Right renal cortex interstitium (tissue), 3 donors: ENCODE measurements around the gene PRAMEF9. TPM values are rescaled to one million over a fixed set of nuclear protein-coding genes. Genes with fewer than 3 reads are reported as not detected.
"Not testable (repeated sequence)": the region's sequence is repeated elsewhere in the genome, so short reads cannot be mapped to it uniquely, and the experiment has no call there.

Experiments used
- DNase-seq, 3 donors: peaks; one replicate each; pipeline ENCODE4 v3.0.0-alpha.2; 2013; ENCODE audit warnings: low read depth in 3 of 3, low spot score in 2 of 3
- polyA plus RNA-seq, 3 donors: library from polyadenylated mRNA; unstranded; fragments of 120-200 nt; gene quantifications; one replicate each; pipeline ENCODE4 v1.2.1, GENCODE V29; 2013; ENCODE audit not compliant: insufficient read length in 3 of 3

PRAMEF9 gene
- polyA plus RNA-seq, result not detected

DNA sequence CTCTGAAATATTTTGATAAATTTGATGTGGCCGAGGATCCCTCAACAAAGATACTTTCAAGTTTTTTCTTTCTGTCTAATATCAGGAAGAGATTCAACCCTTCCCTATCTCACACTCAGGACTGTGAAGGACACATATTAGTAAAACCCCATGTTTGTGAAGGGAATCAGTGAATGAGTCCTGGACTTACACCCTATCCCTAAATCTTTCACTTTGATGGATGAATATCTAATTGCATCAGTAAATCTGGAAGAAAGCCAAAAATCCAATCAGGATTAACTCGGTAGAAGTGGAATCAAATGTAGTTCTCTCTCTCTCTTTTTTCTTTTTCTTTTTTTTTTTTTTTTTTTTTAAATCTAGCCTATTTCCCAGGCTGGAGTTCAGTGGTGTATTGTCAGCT, at the start of gene PRAMEF9:
Gene PRAMEF9, plus strand, starts transcription at position 301 of the 400 bp plus-strand sequence. CDS start 3,433 bp downstream, outside the sequence.
- not testable (repeated sequence) for DNase-seq

DNA sequence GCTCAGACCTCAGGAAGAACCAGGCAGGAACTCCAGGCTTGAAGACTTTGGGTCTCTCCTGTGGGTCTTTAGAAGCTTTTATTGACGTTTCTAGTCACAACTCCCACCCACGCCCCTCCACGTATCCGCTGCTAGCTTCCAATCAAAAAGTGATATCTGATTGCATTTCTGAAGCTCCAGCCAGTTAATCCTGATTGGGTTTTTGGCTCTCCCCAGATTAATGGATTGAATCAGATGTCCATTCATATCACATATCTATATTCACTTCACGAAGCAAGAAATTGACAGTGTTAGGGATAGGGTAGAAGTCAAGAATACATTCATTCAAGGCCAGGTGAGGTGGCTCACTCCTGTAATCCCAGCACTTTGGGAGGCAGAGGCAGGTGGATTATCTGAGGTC, 15.7 kb upstream of the PRAMEF9 start, which contains the start of gene PRAMEF26:
Gene PRAMEF26, minus strand, starts transcription at position 101 of the 400 bp plus-strand sequence. CDS start 2,914 bp downstream, outside the sequence.
- not testable (repeated sequence) for DNase-seq

DNA sequence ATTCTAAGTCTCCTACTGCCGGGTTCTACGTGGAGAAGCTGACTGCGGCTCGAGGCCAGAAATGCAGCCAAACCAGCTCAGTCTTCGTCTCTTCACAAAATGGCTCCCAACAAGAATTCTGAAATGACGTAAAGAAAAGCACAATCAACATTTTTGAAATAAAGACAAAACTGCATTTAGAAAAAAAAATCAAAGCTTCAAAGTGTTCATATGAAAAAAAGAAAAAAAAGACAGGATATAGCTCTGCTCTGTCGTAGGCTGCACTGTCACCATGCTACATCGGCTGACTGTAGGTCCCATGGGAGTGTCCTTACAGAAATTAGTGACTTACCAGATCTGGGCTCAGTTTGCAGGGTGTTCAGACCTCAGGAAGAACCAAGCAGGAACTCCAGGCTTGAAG, 6.1 kb upstream of the PRAMEF9 start, which contains the start of gene HNRNPCL4:
Gene HNRNPCL4, minus strand, starts transcription at position 101 of the 400 bp plus-strand sequence. CDS start 164 bp downstream, outside the sequence.
- DNase-seq, result not testable (repeated sequence)

DNA sequence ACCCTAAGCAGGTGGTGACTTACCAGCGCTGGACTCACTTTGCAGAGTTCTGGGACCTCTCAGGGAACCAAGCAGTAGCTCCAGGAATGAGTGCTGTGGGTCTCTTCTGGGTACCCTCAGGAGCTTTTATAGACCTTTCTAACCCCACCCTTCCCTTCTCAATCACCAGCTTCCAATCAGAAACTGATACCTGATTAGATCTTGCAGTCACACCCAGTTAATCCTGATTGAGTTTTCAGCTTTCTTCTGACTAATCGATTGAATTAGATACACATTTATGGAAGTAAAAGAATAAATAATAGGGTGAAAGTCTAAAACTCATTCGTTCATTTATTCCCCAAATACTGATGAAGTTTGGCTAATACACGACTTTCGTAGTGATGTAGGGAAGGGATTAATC, 29.7 kb downstream of the PRAMEF9 start, which contains the start of gene PRAMEF13:
Gene PRAMEF13, minus strand, starts transcription at position 101 of the 400 bp plus-strand sequence. CDS start 1,820 bp downstream, outside the sequence.
- DNase-seq, result not testable (repeated sequence)

DNA sequence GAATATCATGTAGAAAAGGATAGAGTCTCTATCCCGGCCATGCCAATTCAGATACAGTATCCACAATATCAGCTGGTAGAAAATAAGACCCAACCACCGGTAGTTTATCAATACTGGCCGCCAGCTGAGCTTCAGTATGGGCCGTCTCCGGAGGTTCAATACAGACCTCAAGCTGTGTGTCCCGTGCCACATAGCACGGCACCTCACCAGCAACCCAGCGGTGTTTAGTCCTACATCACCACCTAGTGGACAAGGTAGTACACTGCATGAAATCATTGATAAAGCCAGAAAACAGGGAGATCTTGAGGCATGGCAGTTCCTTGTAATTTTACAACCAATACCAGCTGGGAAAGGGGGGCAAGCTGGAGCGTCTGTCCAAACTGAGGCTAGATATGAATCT, 37.1 kb downstream of the PRAMEF9 start:
- DNase-seq, result not testable (repeated sequence)

DNA sequence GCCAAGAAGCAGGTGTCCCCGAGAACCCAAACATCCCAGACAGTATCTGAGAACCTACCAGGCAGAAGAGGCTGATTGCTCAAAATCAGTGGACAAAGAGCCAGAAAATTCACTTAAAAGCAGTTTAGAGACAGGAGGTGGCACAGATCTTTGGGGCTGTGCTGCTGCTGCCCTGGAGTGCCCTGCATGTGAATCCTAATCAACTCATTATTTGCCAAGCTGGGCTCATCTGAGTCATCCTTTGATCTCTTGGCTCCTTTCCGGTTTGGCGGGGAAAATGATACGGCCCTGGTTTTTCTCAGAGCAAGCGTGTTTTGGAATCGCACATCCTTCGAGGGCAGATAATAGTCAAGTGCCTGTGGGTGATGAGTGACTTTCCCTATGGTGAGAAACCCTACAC, 45.0 kb downstream of the PRAMEF9 start:
- DNase-seq, result not testable (repeated sequence)

DNA sequence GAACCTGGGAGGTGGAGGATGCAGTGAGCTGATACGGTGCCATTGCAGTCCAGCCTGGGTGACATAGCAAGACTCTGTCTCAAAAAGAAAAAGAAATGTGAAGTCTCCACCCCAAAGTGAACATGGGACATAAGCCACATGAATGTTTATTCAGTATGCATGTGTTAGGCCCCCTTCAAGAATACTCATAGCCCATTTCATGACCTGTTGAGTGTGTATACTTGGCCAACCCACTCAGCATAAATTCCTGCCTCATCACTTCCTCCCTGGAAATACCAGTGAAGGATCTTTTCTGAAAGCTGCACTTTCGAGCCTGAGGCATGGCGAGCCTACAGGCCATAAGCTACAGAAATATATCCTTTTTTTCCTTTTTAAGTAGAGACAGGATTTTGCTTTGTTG, 47.6 kb downstream of the PRAMEF9 start:
- DNase-seq, result not testable (repeated sequence)

DNA sequence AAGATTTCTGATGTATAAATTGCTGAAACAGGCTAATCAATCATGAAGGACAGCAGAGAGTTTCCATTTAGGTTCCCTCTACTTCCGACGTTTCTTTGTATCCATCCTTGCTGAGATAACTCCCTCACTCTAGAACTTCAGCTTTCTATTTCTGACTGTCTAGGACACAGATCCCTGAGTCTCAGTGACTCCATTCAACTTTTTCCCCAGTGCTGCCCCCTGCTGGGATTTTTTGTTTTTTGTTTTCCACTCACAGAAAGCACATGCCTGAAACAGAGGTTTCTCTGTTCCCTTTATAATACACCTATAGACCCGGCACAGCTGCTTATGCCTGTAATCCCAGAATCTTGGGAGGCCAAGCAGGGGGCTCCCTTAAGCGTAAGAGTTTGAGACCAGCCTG, 51.1 kb downstream of the PRAMEF9 start:
- not testable (repeated sequence) for DNase-seq

DNA sequence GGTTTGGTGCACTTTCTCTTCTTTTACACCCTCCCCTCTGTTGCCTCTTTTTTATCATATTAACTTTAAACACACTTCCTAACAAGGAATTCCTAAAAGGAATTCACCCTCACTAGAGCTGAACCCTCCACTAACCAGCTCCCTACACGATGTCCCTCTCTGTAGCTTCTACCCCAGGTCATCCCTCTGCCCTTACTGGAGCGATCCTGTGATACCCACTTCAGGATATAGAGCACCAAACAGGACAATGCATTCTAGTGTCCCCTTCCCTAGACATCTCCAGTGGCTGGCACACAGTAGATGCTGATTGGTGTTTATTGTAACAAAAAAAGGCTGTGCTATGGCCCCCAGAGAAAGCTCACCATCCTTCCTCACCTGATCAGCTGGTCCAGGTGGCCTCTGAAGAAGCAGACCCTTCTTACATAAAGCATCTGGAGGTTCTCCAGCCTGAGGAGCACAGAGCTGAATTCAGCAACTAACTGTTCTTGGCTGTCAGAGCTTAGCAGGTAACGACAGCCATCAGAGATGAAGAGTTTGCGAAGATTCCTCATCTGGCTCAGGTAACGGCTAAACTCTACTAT, 52.9 kb downstream of the PRAMEF9 start:
- no peak for DNase-seq

DNA sequence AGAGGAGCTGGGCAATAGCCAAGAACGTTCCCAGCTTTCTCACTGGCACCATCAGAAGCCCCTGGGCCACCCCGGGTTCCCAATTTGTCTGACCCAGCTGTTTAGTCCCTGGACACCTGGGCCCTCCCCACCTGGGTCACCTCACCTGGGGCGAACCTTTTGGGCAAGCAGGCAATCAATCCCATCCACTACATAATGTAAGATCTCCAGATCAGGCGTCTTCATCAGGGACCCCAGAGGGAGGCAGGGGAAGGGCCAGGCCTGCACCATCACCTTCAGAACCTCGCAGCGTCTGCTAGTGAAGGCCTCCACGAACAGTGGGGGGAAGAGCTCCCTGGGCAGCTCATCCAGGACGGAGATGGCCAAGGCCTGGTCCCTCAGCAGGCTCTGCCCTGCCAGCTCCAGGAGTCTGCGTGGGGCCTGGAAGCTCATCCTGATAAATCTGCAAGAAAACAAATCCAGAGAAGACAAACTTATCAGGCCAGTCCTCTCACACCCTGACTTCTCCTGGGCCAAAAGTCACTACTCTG, 54.1 kb downstream of the PRAMEF9 start, which contains the start of gene PRAMEF18:
Gene PRAMEF18, minus strand, starts transcription at position 480 of the 530 bp plus-strand sequence. Its CDS starts 48 bp downstream, at position 432.
- DNase-seq, result not testable (repeated sequence)

DNA sequence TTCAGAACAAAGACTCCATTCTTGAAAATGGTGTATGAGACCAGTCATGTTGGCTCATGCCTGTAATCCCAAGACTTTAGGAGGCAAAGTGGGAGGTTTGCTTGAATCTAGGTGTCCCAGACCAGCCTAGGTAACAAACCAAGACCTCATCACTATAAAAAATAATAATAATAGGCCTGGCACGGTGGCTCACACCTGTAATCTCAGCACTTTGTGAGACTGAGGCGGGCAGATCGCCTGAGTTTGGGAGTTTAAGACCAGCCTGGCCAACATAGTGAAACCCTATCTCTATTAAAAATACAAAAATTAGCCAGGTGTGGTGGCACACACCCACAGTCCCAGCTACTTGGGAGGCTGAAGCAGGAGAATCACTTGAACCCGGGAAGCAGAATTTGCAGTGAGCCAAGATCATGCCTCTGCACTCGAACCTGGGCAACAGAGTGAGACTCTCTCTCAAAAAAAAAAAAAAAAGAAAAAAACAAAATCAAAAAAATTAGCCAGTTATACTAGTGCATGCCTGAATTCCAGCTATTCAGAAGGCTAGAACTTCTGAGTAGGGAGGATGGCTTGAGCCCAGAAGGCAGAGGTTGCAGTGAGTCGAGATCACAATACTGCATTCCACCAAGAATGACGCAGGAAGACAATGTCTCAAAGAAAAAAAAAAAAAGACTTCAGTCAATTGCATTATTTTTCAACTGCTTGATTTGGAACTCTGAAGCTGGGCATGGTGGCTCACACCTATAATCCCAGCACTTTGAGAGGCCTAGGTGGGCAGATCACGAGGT, 55.8 kb downstream of the PRAMEF9 start:
- not testable (repeated sequence) for DNase-seq

DNA sequence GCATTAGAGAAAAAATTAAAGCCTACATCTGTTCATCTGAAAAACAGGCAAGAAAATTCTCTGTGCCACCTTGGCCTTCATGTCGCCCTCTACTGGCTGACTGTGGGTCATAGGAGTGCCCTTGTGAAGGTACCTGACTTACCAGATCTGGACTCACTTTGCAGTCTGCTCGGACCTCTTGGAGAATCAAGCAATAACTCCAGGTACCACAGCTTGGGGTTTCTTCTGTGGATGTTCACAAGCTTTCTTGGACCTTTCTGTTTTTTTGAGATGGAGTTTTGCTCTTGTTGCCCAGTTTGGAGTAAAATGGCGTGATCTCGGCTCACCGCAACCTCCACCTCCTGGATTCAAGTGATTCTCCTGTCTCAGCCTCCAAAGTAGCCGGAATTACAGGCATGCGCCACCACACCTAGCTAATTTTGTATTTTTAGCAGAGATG, 56.7 kb downstream of the PRAMEF9 start:
- no peak for DNase-seq

Other genes with a start within 250 kb of the PRAMEF9 start
- not detected for gene PRAMEF6, start 224.3 kb upstream of the PRAMEF9 start, polyA plus RNA-seq
- not detected for gene PRAMEF27, start 115.3 kb upstream of the PRAMEF9 start, polyA plus RNA-seq
- gene HNRNPCL3, start 111.1 kb upstream of the PRAMEF9 start, polyA plus RNA-seq, result not detected
- not detected for gene PRAMEF25, start 101.1 kb upstream of the PRAMEF9 start, polyA plus RNA-seq
- under 1 TPM; 0.31 to 0.46 (median 0.39) TPM for gene HNRNPCL2, start 55.0 kb upstream of the PRAMEF9 start, polyA plus RNA-seq
- not detected for gene PRAMEF26, start 15.8 kb upstream of the PRAMEF9 start, polyA plus RNA-seq
- gene HNRNPCL4, start 6.2 kb upstream of the PRAMEF9 start, polyA plus RNA-seq, result under 1 TPM in 1 of 3 donors, not detected in 2; 0.21 TPM
- gene PRAMEF13, start 29.6 kb downstream of the PRAMEF9 start, polyA plus RNA-seq, result not detected
- not detected for gene PRAMEF18, start 54.3 kb downstream of the PRAMEF9 start, polyA plus RNA-seq
- gene PRAMEF5, start 82.3 kb downstream of the PRAMEF9 start, polyA plus RNA-seq, result not detected
- gene PRAMEF8, start 113.3 kb downstream of the PRAMEF9 start, polyA plus RNA-seq, result not detected
- gene PRAMEF33, start 131.7 kb downstream of the PRAMEF9 start, polyA plus RNA-seq, result not detected
- not detected for gene PRAMEF15, start 143.7 kb downstream of the PRAMEF9 start, polyA plus RNA-seq
- gene PRAMEF14, start 175.3 kb downstream of the PRAMEF9 start, polyA plus RNA-seq, result not detected
- gene PRAMEF19, start 200.1 kb downstream of the PRAMEF9 start, polyA plus RNA-seq, result not detected
- not detected for gene PRAMEF17, start 217.8 kb downstream of the PRAMEF9 start, polyA plus RNA-seq
- gene PRAMEF20, start 238.6 kb downstream of the PRAMEF9 start, polyA plus RNA-seq, result not detected